Measurements from ENCODE around the gene OTUB2.

OTUB2 gene

DNA sequence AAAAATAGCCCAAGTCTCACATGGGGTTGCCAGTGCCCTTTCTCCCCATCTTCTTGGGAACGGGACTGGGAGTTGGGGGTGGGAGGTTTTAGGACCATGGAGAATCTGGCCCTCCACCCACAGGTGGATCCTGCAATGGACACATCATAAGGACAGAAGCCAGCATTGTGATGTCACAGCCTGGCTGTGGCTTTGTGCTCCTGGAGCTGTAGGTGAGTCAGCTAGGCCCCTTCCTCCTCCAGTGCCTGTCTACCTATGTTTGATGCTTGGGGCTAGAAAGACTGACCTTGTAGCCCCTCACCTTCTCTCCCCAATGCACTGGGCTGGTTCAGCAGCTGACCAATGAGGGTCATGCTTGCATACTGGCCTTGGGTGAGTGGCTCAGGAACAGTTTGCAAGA is 29.1 kb upstream of the OTUB2 start, which contains the start of gene CCDC197:
CCDC197 (plus strand) TSS at position 220 of the 400 bp plus-strand sequence. CDS start 831 bp downstream, outside the sequence.
- no peak for DNase-seq

DNA sequence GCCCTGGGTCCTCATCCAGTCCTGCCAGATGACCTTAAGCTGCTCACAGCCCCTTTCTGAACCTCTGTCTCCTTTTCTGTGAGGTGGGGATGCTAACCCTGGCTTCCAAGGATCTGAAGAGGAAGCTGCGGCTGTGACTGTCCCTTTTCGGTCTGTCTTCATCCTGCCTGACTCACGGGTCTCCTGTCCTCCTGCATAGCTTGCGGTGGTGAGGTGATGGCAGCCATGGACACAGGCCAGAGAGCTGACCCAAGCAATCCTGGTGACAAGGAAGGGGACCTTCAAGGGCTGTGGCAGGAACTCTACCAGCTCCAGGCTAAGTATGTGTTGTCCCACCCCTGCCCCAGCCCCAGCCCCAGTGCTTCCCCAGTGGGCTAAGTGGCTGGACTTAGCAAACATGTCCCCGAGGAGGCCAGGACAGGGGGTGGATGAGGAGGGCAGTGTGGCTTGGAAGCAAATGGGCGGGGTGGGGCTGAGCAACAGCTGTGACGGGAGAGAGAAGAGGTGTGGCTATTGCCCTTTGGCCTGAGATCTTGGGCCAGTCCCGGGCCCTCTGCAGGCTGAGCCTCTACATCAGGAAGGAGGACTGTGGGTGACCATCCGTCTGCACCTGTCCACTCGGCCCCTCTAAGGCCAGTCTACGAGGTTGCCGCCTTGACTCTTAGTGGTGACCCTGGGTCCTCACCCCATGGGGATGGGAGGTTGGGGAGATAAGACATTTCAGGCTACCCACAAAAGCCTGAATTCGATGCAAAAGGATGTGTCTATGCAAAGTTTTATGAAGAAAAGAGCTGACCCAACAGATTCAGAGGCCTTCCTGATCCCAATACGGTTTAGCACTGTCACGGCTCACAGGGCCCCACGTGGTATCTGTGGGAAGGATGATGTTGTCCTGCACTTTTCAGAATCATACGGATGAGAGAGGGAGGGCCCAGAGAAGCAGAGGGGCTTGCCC is 27.9 kb upstream of the OTUB2 start:
- DNase-seq, result peak in 1 of 3 donors; percentile 28

DNA sequence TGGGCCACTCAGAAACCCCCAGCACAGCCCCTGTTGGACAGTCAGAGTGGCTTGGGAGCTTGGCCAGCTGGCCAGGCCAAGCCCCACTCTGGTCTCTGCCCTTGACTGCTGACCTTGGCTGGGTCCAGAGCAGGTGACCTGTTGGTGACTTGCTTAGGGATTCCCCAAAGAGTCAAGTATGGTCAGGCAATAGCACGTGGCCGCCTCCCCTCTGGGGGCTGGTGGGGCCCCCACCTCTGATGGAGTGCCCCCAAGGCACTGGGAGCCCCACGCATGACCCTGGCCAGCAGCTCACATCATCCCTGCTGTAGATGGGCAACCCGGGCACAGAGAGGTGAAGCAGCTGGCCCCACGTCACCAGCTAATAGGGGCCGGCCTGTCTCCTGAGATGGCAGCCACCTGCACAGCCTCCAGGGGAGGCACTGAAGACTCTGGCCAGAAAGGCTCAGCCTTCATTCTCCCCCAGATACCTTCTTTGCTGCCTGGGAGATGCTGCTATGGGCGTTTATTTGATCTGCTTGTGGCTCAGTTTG is 27.2 kb upstream of the OTUB2 start:
- no peak for DNase-seq

GRCh38 chr14:93999573-93999972 is 26.6 kb upstream of the OTUB2 start:
- DNase-seq, result peak in 2 of 3 donors; percentile 26 to 28

GRCh38 chr14:94000267-94000666 is 25.9 kb upstream of the OTUB2 start:
- DNase-seq, result no peak

- DNase-seq, result no peak
These were observed 25.1 kb upstream of the OTUB2 start for GRCh38 chr14:94001016-94001415.

- DNase-seq, result peak; percentile 79 to 85 (median 84)
These were observed 24.4 kb upstream of the OTUB2 start for GRCh38 chr14:94001501-94002396.

DNA sequence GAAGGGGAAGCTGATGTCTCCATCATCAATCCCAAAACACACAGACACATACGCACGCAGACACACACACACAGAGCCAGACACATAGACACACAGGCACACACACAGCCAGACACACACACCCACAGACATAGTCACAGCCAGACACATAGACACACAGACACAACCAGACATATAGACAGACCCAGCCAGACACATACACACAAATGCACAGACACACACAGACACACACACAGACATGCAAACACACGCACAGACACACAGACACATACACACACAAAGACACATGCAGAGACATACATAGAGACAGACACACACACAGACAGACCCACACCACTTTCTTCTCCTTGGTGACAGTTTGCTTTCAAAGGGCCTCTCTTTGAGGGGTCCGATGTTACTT is 22.7 kb upstream of the OTUB2 start:
- no peak for DNase-seq

DNA sequence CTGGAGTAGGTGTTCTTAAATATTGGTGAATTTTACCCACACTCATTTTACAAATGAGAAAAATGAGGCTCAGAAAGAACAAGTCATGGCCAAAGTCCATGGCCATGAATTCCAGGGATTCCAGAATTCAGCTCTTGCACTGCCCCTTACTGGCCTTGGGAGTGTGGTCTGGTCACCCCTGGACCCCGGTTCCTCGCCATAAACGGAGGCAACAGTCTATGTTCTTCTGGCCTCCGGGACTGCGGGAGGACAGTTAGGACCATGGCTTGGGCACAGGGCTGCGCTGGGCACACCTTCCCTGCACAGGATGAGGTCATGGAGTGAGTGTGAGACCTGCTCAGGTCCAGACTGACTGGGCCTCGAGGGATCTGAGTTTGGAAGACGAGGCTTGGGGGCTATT is 22.1 kb upstream of the OTUB2 start:
- no peak for DNase-seq

DNA sequence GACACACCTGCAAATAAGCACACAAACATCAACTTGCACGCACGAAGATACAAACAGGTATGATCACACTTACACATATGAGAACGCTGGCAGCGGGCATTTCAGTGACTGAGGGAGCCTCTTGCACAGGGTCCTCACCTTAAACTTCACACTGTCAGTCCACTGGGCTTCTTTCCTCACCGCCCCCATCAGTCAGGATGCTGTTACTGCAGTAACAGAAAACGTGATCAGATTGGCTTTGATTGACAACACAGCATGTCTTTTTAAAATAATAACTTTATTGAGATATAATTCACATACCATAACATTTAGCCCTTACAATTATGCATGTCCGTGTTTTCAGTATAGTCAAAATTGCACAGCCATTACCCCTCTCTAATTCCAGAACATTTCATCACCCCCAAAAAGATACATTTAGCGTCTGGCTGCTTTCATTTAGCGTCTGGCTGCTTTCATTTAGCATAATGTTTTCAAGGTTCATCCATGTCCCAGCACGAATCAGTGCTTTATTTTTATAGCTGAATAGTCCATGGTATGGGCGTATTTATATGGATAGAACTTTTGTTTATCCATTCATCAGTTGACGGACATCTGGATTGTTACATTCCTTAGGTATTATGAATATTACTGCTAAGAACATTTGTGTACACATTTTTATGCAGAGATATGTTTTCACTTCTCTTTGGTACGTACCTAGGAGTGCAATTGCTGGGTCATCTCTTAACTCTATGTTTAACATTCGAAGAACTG is 20.6 kb upstream of the OTUB2 start:
- no peak for DNase-seq

GRCh38 chr14:94008234-94008633 is 17.9 kb upstream of the OTUB2 start:
- DNase-seq, result no peak

DNA sequence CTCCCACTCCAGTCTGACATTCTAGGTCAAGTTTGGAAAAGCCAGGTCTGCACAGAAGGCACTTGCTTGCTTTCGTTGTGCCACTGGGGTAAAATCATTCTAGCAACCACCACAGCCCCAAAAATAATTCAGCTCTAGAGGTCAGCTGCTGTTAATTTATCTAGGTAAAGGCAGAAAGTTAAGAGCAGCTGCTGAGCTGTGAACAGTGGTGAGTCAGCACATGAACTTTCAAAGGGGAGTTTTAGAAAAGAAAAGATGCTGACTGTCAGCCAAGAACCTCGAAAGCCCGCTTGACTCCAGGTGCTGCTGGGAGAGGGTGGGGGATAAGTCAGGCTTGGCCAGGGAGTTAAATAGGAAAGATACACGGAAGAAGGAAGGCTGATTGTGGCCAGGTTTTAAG is 16.4 kb upstream of the OTUB2 start:
- no peak for DNase-seq

DNA sequence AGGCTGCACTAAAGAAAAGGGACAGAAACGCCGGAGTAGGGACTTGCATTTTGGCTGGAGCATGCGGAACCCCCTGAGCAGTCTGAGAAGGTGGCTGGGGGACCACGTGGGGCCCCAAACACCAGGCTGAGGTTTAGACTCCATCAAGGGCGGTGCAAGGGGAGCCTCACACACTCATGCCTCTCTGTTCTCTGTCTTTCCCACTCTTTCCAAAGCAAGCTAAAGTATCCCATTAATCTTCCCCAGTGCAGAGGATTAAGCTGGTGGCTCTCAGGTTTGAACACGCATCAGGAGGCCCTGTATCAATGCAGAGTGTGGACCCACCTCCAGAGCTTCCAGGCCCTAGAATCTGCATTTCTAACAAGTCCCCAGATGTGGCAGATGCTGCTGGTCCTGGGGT is 15.5 kb upstream of the OTUB2 start:
- no peak for DNase-seq

GRCh38 chr14:94011795-94012194 is 14.3 kb upstream of the OTUB2 start:
- DNase-seq, result peak in 1 of 3 donors; percentile 26

- DNase-seq, result no peak
These were observed 11.8 kb upstream of the OTUB2 start for GRCh38 chr14:94014382-94014781.

DNA sequence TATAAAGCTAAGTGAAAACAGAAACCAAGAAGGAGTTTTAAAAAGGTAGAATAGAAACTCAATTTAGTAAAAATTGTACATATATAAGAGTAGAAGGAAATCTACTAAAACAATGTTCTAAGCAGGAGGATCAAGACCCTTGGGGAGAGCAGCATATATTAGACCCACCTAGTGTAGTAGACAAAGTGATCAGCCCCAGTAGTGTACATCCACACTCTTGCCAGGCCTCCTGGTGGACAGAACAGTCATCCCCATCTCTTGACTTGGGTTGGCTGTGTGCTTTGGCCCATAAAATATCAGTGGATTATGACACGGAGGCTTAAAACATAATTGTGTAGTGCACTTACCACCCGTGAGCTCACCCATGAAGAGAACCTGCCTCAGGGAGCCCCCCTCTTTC is 10.9 kb upstream of the OTUB2 start:
- no peak for DNase-seq

DNA sequence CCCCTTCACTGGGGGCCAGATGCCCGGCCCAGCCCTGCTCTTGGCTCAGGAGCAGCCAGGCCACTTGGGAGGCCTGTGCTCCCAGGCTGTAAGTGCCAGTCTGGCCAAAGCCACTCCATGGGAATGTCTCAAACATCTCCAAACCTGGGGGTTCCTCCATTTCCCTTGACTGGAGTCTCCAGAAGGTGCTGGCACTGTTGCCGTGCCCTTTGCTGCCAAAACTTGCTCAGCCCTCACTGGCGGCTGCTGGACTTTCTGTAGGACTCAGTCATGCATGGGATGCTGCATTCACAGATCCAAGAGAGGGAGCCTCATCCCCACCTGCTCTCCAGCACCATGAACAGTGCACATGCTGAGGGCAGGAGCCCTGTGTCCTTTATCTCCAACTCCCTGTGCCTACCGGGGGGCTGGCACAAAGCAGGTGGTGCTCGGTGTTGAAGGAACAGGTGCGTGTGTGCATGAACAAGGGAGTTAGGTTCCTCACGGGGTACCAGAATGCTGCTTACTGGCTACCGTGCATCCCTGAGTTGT is 9.6 kb upstream of the OTUB2 start:
- DNase-seq, result no peak

DNA sequence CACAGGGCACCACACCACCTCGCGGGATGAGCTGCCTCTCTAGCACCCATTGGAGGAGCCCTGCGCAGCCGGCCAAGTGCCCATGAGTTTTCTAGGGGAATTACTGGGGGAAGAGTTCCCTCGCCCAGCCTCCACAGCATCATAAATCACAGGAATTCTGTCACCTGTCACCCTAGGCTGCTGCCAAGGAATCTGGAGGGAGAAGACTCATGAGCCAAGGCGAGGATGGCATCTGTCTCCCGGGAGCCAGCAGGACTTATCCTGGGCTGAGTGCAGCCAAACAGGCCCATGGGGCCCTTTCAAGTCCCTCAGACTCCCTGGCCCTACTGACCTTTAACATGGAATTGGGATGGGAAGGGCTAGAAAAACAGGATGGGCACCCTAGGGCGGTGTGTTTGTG is 7.8 kb upstream of the OTUB2 start:
- no peak for DNase-seq

- no peak for DNase-seq
These were observed 6.8 kb upstream of the OTUB2 start for GRCh38 chr14:94019329-94019728.

- DNase-seq, result no peak
These were observed 5.9 kb upstream of the OTUB2 start for GRCh38 chr14:94020267-94020666.

GRCh38 chr14:94021001-94021400 is 5.1 kb upstream of the OTUB2 start:
- peak; percentile 78 to 91 (median 90) for DNase-seq

All from suppressor macrophage treated with lipopolysaccharide for 1 hour (primary cell).